Kidney epithelial cell (primary cell): Measurements from ENCODE around the gene MTFP1. TPM values are rescaled to one million over a fixed set of nuclear protein-coding genes. Genes with fewer than 3 reads are reported as not detected.

Experiments
- DNase-seq: peaks from one replicate; pipeline ENCODE4 v3.0.0-alpha.2; 2010; ENCODE audit warnings: low read depth
- H3K27me3 ChIP-seq: 2 replicates; pipeline ENCODE4 v1.6.0; 2011; ENCODE audit warnings: low read length; ENCODE audit not compliant: control insufficient read depth, insufficient read depth
- H3K36me3 ChIP-seq: 2 replicates; pipeline ENCODE4 v1.5.1; 2011; ENCODE audit warnings: low read length; ENCODE audit not compliant: control insufficient read depth, insufficient read depth
- H3K4me3 ChIP-seq: 2 replicates; pipeline ENCODE4 v1.5.1; 2011; ENCODE audit warnings: low read depth, mild to moderate bottlenecking, control low read depth, low read length
- total RNA-seq: library from RNA; depleted of rRNA; stranded (reverse); fragments of >200 nt; gene quantifications from 2 replicates; pipeline ENCODE4 v1.2.3, GENCODE V29; 2015
- TF ChIP-seq, protein P1 (sequence below): IDR thresholded peaks from 2 replicates; pipeline ENCODE4 v1.5.1; 2011; ENCODE audit warnings: mild to moderate bottlenecking, moderate library complexity, low read length, control low read depth, inconsistent platforms; ENCODE audit not compliant: insufficient read depth, poor library complexity, severe bottlenecking

MTFP1 gene
- total RNA-seq, 1 donor from 2014 or later: 43.4 TPM

GRCh38 chr22:30429887-30430286 is 4.3 kb downstream of the MTFP1 start:
- Histone ChIP-seq H3K4me3 (no peak overlapping the region), H3K36me3 (no peaks in the 10 kb centered on the region), H3K27me3 (no peaks in the 10 kb centered on the region)
- no peak for DNase-seq
- TF ChIP-seq, protein P1, sequence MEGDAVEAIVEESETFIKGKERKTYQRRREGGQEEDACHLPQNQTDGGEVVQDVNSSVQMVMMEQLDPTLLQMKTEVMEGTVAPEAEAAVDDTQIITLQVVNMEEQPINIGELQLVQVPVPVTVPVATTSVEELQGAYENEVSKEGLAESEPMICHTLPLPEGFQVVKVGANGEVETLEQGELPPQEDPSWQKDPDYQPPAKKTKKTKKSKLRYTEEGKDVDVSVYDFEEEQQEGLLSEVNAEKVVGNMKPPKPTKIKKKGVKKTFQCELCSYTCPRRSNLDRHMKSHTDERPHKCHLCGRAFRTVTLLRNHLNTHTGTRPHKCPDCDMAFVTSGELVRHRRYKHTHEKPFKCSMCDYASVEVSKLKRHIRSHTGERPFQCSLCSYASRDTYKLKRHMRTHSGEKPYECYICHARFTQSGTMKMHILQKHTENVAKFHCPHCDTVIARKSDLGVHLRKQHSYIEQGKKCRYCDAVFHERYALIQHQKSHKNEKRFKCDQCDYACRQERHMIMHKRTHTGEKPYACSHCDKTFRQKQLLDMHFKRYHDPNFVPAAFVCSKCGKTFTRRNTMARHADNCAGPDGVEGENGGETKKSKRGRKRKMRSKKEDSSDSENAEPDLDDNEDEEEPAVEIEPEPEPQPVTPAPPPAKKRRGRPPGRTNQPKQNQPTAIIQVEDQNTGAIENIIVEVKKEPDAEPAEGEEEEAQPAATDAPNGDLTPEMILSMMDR: no peak

- TF ChIP-seq, protein P1: no peak
- no peak for DNase-seq
- Histone ChIP-seq H3K36me3 (no peaks in the 10 kb centered on the region), H3K27me3 (no peaks in the 10 kb centered on the region), H3K4me3 (no peak overlapping the region)
Observed at GRCh38 chr22:30430933-30431332, 5.4 kb downstream of the MTFP1 start.

- H3K27me3 ChIP-seq: no peaks in the 10 kb centered on the region
- no peak overlapping the region for H3K4me3 ChIP-seq
- TF ChIP-seq, protein P1: no peak
- no peak for DNase-seq
- no peaks in the 10 kb centered on the region for H3K36me3 ChIP-seq
Observed at GRCh38 chr22:30432096-30432495, 6.5 kb downstream of the MTFP1 start.

DNA sequence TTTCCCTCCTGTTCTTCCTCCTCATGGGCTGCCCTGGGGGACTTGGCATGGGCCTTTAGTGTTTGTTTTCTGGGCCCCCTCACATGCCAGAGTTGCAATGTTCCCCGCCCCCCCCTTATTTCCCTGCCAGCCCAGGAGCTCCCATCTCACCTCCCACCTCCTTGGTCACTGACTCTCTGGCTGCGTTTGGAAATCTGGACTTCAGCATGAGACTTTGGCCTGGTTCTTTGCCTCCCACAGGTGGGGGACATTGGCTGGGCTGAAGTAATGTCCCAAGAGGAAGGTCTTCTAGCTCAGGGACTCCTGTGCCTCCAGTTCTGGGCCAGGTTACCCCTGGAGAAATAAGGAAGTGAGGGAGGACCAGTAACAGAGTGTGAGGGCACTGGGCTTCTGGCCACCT is 7.0 kb downstream of the MTFP1 start:
- TF ChIP-seq, protein P1: no peak
- DNase-seq: no peak
- no peaks in the 10 kb centered on the region for H3K27me3 ChIP-seq
- no peaks in the 10 kb centered on the region for H3K36me3 ChIP-seq
- H3K4me3 ChIP-seq: no peak overlapping the region

- Histone ChIP-seq H3K27me3 (no peaks in the 10 kb centered on the region), H3K4me3 (no peak overlapping the region)
Observed at GRCh38 chr22:30433227-30433626, 7.7 kb downstream of the MTFP1 start.

GRCh38 chr22:30433773-30434172 is 8.2 kb downstream of the MTFP1 start:
- no peak for DNase-seq
- H3K27me3 ChIP-seq: no peaks in the 10 kb centered on the region
- TF ChIP-seq, protein P1: no peak
- no peak overlapping the region for H3K4me3 ChIP-seq
- H3K36me3 ChIP-seq: no peaks in the 10 kb centered on the region

More at GRCh38 chr22:30433227-30433626, 7.7 kb downstream of the MTFP1 start:
- DNase-seq: no peak
- H3K36me3 ChIP-seq: no peaks in the 10 kb centered on the region
- TF ChIP-seq, protein P1: no peak
